ENCODE measurements around the gene CTLA4. TPM values are rescaled to one million over a fixed set of nuclear protein-coding genes. Genes with fewer than 3 reads are reported as not detected.

CTLA4 gene
- total and polyA plus RNA-seq, 9 of the 15 experiments (the other 6 are each of a cell fraction or from before 2014, with no cell fraction given) = 0.10 to 0.22 (median 0.11) TPM; not detected in 4

GRCh38 chr2:203914546-203915182 is 47.1 kb downstream of the CTLA4 start:
- in situ Hi-C loops (cut with MboI) = no loop called here
- Histone ChIP-seq H3K79me2 (ENCODE audit: control insufficient read depth, insufficient read depth, low read length) (no peaks in the 10 kb centered on the region), H3K9me3 (replicated peaks; ENCODE audit: control insufficient read depth, insufficient read depth, low read depth, low read length) (no peaks in the 10 kb centered on the region), H3K4me2 (ENCODE audit: insufficient read depth, low read length) (no peak overlapping the region), H3K36me3 (ENCODE audit: control insufficient read depth, insufficient read depth, low read length) (no peaks in the 10 kb centered on the region), H3K4me3 (no peak overlapping the region), H3K4me1 (replicated peaks in 1 of 2; ENCODE audit: control insufficient read depth in 2 of 2, insufficient read depth in 2 of 2, low read length in 2 of 2) (no peaks in the 10 kb centered on the region), H3K27me3 (ENCODE audit: control insufficient read depth in 2 of 2, insufficient read depth in 2 of 2, low read length in 2 of 2) (no peaks in the 10 kb centered on the region; a peak in 2 of 5 replicates), H3K27ac (ENCODE audit: extremely low read depth, low read depth, low read length) (no peak overlapping the region), H2AFZ (ENCODE audit: low read depth, low read length) (no peak overlapping the region), H3K9me1 (ENCODE audit: control insufficient read depth, insufficient read depth, low read length) (no peaks in the 10 kb centered on the region), H4K20me1 (replicated peaks; ENCODE audit: control insufficient read depth, insufficient read depth, low read length) (no peaks in the 10 kb centered on the region), H3K9ac (ENCODE audit: insufficient read depth in 1 of 2, low read depth in 2 of 2, low read length in 2 of 2) (no peak overlapping the region)
- no peak for TF ChIP-seq ESRRB (CRISPR knock-in tag; IDR thresholded peaks at IDR 0.05; ENCODE audit: borderline replicate concordance)
- TF ChIP-seq, protein P1, sequence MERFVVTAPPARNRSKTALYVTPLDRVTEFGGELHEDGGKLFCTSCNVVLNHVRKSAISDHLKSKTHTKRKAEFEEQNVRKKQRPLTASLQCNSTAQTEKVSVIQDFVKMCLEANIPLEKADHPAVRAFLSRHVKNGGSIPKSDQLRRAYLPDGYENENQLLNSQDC (CRISPR knock-in tag; IDR thresholded peaks at IDR 0.05) = no peak
- no peak for TF ChIP-seq ASH1L (IDR thresholded peaks at IDR 0.05; ENCODE audit: borderline replicate concordance, low read depth, partially characterized antibody)
- TF ChIP-seq ZNF586 (CRISPR knock-in tag; conservative IDR thresholded peaks at IDR 0.05) = no peak
- TF ChIP-seq ZEB2 (IDR thresholded peaks at IDR 0.05) = no peak
- TF ChIP-seq, protein P2, sequence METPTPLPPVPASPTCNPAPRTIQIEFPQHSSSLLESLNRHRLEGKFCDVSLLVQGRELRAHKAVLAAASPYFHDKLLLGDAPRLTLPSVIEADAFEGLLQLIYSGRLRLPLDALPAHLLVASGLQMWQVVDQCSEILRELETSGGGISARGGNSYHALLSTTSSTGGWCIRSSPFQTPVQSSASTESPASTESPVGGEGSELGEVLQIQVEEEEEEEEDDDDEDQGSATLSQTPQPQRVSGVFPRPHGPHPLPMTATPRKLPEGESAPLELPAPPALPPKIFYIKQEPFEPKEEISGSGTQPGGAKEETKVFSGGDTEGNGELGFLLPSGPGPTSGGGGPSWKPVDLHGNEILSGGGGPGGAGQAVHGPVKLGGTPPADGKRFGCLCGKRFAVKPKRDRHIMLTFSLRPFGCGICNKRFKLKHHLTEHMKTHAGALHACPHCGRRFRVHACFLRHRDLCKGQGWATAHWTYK (CRISPR knock-in tag; IDR thresholded peaks at IDR 0.05) = no peak
- TF ChIP-seq, protein P3, sequence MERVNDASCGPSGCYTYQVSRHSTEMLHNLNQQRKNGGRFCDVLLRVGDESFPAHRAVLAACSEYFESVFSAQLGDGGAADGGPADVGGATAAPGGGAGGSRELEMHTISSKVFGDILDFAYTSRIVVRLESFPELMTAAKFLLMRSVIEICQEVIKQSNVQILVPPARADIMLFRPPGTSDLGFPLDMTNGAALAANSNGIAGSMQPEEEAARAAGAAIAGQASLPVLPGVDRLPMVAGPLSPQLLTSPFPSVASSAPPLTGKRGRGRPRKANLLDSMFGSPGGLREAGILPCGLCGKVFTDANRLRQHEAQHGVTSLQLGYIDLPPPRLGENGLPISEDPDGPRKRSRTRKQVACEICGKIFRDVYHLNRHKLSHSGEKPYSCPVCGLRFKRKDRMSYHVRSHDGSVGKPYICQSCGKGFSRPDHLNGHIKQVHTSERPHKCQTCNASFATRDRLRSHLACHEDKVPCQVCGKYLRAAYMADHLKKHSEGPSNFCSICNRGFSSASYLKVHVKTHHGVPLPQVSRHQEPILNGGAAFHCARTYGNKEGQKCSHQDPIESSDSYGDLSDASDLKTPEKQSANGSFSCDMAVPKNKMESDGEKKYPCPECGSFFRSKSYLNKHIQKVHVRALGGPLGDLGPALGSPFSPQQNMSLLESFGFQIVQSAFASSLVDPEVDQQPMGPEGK (CRISPR knock-in tag; IDR thresholded peaks at IDR 0.05; ENCODE audit: borderline replicate concordance) = no peak
- no peak for TF ChIP-seq ETV6 (IDR thresholded peaks at IDR 0.05; ENCODE audit: borderline replicate concordance in 1 of 2, low read depth in 2 of 2, low read length in 1 of 2)
- no peak for TF ChIP-seq ETV6 (CRISPR knock-in tag; IDR thresholded peaks at IDR 0.05; ENCODE audit: borderline replicate concordance)
- no peak for TF ChIP-seq FOXK1 (CRISPR knock-in tag; IDR thresholded peaks at IDR 0.05; ENCODE audit: borderline replicate concordance)
- no peak for TF ChIP-seq SREBF1 (IDR thresholded peaks at IDR 0.05; ENCODE audit: borderline replicate concordance, low read depth, low read length)
- TF ChIP-seq HMBOX1 (IDR thresholded peaks at IDR 0.05) = no peak
- TF ChIP-seq, protein P4, sequence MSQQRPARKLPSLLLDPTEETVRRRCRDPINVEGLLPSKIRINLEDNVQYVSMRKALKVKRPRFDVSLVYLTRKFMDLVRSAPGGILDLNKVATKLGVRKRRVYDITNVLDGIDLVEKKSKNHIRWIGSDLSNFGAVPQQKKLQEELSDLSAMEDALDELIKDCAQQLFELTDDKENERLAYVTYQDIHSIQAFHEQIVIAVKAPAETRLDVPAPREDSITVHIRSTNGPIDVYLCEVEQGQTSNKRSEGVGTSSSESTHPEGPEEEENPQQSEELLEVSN (IDR thresholded peaks at IDR 0.05; ENCODE audit: borderline replicate concordance in 1 of 2, extremely low read depth in 1 of 2, insufficient read depth in 1 of 2, insufficient read length in 1 of 2, low read depth in 1 of 2, low read length in 1 of 2, poor library complexity in 1 of 2, severe bottlenecking in 1 of 2) = no peak
- no peak for TF ChIP-seq RBM15 (IDR thresholded peaks at IDR 0.05; ENCODE audit: insufficient read depth, low read length)
- TF ChIP-seq POLR2H (tag; IDR thresholded peaks at IDR 0.05; ENCODE audit: low read depth) = no peak
- intact Hi-C loops (cut with micrococcal nuclease) = no loop called here
- FAIRE-seq (no peak), ATAC-seq (no peak), DNase-seq (ENCODE audit: extremely low read depth in 1 of 4, low spot score in 3 of 4) (no peak)
- ChIA-PET CTCF (ENCODE audit: low intra/inter-chr PET ratio) (no interaction called here), POLR2A (interaction anchor here (0.6 kb wide), 2 partner anchors 9 to 31 kb away, joined by 4 to 6 read pairs; no protein-coding TSS in a partner anchor)
- BruUV-seq (replicated peaks) = no TSS peak
- WGBS (ENCODE audit: insufficient coverage, low coverage, missing lambda C conversion rate) = 2% methylated on average over 8 of the region's 8 CpGs
